Measurements from ENCODE around the gene MYO18B.
"Not testable (repeated sequence)": the region's sequence is repeated elsewhere in the genome, so short reads cannot be mapped to it uniquely, and the experiment has no call there.

MYO18B gene

GRCh38 chr22:25966448-25966913 lies 224.5 kb downstream of the MYO18B start:
- FAIRE-seq (peak; percentile 31), DNase-seq (ENCODE audit: extremely low spot score, insufficient read length, low read depth) (no peak)

DNA sequence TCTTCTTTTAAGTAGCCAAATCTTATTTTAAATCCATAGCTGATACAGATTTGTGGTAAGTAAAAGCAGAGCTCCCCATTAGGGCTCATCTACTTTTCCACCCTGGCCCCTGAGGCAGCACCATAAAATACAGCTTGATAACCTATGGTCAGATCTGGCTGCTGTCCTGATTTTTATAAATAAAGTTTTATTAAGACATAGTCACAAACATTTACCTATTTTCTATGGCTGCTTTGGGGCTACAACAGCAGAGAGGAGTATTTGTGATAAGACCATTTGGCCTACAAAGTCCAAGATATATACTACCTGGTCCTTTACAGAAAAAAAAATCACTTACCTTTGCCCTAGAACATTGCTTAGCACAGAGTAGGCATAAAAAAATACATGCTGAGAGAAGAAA lies 227.3 kb downstream of the MYO18B start:
- DNase-seq (ENCODE audit: extremely low spot score, insufficient read length, low read depth), result no peak
- FAIRE-seq, result no peak

DNA sequence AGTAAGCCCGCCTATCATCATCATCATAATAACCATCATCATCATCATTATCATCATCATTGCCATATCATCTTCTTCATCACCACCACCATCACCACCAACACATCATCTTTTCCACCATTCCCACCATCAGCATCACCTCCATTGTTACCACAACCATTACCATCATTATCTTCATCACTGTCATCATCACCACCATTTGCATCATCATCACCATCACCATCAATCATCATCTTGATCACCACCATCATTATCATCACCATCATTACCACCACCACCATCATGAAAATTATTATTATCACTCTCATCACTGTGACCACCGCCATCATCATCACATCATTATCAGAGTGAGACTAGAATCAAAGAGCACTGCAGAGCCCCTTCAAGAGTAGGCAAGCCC lies 227.9 kb downstream of the MYO18B start:
- FAIRE-seq, result no peak
- DNase-seq (ENCODE audit: extremely low spot score, insufficient read length, low read depth), result no peak

GRCh38 chr22:25970374-25970911 lies 228.5 kb downstream of the MYO18B start:
- DNase-seq (ENCODE audit: extremely low spot score, insufficient read length, low read depth) (no peak), FAIRE-seq (no peak)

DNA sequence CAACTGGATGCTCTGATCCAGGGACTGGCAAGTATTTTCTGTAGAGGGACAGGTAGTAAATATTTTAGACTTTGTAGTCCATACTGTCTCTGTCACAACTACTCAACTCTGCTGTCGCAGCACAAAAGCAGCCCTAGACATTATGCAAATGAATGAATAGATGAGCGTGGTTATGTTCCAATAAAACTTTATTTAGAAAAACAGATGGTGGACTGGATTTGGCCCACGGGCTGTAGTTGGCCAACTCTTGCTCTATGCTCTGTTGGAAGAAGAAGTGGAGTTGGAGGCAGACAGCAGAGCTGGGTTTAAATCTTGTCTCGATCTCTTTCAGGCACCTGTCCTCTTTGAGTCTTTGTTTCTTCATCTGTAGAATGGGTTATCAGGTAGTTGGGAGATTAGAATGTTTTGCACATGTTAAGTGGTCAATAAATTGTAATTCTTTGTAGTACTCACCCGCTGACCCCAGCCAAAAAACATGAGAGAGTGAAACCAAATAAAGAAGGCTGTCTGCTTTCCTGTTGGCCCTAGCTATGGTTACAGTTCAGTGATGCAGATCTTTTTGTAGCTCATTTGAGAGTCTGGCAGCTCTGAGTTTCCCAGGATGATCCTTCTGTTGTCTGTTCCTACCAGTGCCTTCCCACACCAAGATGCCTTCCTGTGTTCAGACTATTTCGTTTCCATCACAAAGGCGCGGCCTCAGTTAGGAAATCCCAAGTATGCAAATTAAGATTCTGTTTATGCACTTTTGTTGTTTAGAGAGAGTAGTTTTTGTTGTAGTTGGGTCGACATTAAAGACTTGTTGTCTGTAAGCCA lies 229.2 kb downstream of the MYO18B start:
- DNase-seq (ENCODE audit: extremely low spot score, insufficient read length, low read depth) (no peak), FAIRE-seq (no peak)

- no peak for DNase-seq (ENCODE audit: extremely low spot score, insufficient read length, low read depth)
- FAIRE-seq, result no peak
These were observed 230.4 kb downstream of the MYO18B start for GRCh38 chr22:25972397-25972796.

DNA sequence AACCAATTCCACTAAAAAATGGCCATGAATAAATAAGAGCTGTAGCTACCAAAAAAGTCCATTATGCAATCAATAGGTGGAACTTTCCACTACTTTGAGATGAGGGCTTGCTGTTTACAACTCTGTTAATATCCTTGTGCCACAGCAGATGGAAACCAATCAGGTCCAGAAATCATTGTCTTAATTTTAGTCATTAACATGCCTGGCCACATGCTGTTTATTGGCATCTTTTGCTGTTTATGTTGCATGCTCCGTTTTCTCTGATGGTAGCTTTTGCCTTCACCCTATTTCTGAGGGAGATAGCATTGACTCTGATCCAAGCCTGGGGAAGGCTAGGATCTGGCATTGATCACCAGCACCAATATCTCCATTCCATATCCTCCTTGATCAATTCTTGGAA lies 234.4 kb downstream of the MYO18B start:
- FAIRE-seq, result no peak
- DNase-seq (ENCODE audit: extremely low spot score, insufficient read length, low read depth), result no peak

DNA sequence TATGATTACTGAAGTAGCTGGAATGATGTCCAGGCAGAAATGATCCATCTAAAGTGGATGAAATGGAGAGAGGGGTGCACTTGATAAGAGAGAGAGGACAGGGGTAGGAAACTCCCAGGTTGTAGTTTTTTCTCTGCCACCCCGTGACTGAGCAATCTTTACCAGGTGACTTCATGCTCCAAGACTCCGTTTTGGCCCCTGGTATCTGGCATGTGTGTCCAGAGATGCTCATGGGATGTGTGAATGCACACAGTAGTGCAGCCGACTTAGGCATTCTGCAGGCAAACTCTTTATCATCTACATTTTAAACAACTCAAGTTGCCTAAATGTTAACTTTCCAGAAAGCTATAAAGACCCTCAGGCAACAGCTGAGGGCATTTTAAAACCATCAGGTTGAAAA lies 238.0 kb downstream of the MYO18B start:
- no peak for FAIRE-seq
- DNase-seq (ENCODE audit: extremely low spot score, insufficient read length, low read depth), result no peak

DNA sequence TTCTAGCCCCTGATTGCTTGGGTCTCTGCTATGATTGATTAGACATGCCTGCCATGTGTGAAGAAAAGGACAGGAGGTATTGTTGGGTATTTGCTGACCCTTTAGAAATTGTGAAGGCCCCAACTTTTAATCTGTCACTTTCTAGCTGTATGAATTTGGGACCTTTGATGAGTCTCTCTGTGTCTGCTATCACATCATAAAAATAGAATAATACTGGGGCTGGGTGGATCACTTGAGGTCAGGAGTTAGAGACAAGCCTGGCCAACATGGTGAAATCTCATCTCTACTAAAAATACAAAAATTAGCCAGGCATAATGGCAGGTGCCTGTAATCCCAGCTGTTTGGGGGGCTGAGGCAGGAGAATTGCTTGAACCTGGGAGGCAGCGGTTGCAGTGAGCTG lies 242.9 kb downstream of the MYO18B start:
- not testable (repeated sequence) for FAIRE-seq; DNase-seq (ENCODE audit: extremely low spot score, insufficient read length, low read depth)

DNA sequence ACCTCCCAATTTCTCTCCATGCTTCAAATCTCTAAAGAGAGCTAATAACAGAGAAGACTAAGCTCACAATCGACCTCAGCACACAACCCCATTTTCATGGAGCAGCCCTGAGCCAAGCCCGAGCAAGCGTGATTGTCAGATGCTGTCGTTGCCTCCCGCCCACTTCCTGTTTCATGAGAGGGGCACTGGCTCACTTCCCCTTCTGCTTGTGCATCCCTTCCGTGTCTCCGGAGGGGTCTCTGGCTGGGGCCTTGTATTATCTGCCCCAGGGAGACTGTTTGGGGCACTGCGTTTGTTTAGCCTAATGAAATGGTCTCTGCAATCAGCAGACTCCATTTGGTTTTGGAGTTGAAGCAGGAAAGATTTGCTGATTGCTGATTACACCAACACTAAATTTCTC lies 246.0 kb downstream of the MYO18B start:
- DNase-seq (ENCODE audit: extremely low spot score, insufficient read length, low read depth) (no peak), FAIRE-seq (no peak)

- DNase-seq (ENCODE audit: extremely low spot score, insufficient read length, low read depth) (no peak), FAIRE-seq (no peak)
These were observed 249.0 kb downstream of the MYO18B start for GRCh38 chr22:25990940-25991339.

- FAIRE-seq, result no peak
- no peak for DNase-seq (ENCODE audit: extremely low spot score, insufficient read length, low read depth)
These were observed 250.3 kb downstream of the MYO18B start for GRCh38 chr22:25992331-25992730.

DNA sequence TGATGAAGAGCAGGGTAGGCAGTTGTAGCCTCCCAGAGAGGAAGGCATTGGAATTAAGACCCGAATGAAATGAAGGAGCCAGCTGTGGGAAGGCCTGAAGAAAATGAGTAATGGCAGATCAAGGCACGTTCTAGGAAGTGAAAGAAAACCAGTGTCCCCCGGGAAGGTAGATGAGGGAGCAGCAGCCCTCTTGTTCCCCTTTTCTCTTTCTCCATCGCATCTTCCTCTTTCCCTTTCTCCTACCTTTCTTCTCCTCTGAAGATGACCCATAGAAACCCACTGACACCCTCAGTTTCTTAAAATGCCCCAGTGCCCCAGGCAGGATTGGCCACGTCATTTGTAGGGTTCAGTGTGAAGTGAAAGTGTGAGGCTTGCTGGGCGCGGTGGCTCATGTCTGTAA lies 254.7 kb downstream of the MYO18B start:
- FAIRE-seq (no peak), DNase-seq (ENCODE audit: extremely low spot score, insufficient read length, low read depth) (no peak)

DNA sequence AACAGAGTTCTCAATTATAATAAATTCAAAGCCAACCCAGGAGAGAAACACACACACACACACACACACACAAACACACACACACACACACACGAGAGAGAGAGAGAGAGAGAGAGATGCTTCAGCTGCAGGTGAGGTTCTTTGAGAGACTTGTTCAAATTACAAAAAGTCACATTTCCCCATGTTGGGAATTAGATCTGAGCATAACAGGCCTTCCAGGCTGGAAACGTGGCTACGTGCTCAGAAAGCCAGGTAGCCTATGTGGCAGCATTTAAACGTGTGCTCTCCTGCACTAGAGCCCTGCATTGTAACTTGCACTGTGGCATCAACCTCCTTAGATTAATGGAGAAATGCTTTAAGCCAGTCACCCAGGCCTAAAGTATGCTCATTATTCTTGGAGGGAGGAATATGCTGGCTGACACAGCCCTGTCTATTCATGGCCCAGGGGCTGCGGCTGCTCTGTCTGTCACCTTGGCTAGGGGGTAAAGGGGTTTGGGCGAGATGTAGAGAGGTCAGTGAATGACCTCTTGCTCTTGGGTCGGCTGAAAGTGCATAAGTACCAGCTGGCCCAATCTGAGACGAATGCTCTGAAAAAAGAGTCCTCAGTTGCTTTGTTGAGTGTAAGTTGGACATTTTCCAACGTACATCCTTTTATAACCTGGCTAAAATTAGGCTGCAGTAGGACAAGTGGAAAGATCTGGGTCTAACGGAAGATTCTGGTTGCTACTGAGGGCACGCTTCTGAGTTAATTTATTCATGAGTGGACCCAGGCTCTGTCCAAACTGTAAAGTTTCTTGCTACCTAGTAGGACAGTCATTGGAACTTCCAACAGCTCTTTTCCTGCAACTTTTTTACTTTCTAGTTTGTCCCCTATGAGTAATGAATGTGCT lies 256.1 kb downstream of the MYO18B start:
- FAIRE-seq (no peak), DNase-seq (ENCODE audit: extremely low spot score, insufficient read length, low read depth) (no peak)

- DNase-seq (ENCODE audit: extremely low spot score, insufficient read length, low read depth) (no peak), FAIRE-seq (no peak)
These were observed 260.5 kb downstream of the MYO18B start for GRCh38 chr22:26002456-26002855.

- no peak for FAIRE-seq
- no peak for DNase-seq (ENCODE audit: extremely low spot score, insufficient read length, low read depth)
These were observed 262.5 kb downstream of the MYO18B start for GRCh38 chr22:26004477-26004876.

DNA sequence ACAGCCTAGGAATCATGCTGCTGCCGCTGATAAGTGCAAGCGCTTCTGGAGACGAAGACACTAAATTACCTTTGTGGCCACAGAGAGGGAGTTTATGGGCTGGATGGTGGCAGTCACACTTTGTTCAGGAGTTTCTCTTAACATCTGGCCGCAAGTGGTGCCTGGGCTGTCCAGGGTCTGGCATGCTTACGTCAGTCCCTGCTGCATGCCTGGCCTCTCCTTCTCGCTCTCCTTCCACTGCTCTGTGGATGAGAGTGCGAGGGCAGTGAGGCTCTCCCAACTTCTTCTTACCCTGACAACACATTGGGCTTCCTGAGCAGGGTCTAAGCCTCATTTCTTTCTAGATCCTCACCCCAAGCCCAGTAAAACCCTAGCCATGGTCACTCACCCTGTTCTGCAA lies 266.6 kb downstream of the MYO18B start:
- no peak for FAIRE-seq

DNA sequence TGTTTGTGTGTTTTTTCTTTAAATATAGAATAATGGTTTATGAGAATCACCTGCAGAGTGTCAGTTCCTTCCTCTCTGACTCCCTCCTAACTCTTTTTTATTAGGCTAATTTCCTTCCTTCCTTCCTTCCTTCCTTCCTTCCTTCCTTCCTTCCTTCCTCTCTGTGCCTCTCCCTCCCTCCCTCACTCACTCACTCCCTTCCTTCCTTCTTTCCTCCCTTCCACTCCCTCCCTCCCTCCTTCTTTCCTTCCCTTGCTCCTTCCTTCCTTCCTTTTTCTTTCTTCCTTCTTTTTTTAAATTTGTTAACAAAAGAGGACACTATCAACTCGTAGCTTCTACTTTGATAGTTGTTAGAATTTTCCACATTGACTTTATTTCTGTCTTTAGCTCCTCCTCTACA lies 274.9 kb downstream of the MYO18B start:
- FAIRE-seq, result no peak
- DNase-seq (ENCODE audit: extremely low spot score, insufficient read length, low read depth), result no peak

More for the DNA sequence above, 266.6 kb downstream of the MYO18B start:
- DNase-seq (ENCODE audit: extremely low spot score, insufficient read length, low read depth), result no peak

- FAIRE-seq (no peak), DNase-seq (ENCODE audit: extremely low spot score, insufficient read length, low read depth) (no peak)
These were observed 275.9 kb downstream of the MYO18B start for GRCh38 chr22:26017932-26018331.

GRCh38 chr22:26019596-26019995 lies 277.6 kb downstream of the MYO18B start:
- DNase-seq (ENCODE audit: extremely low spot score, insufficient read length, low read depth) (no peak), FAIRE-seq (no peak)

- no peak for DNase-seq (ENCODE audit: extremely low spot score, insufficient read length, low read depth)
- FAIRE-seq, result no peak
These were observed 279.5 kb downstream of the MYO18B start for GRCh38 chr22:26021516-26021915.

All from GM18507 (cell line).